Nephron progenitor cell (in vitro differentiated cells): Measurements from ENCODE around the gene DICER1.

ENCODE experiments used
- DNase-seq: peaks from one replicate; pipeline ENCODE4 v3.0.0; 2021
- H3K27ac Mint-ChIP-seq: 2 replicates; pipeline ENCODE4 v1.8.0; 2021; ENCODE audit warnings: mild to moderate bottlenecking, moderate library complexity, mixed read lengths
- H3K27me3 Mint-ChIP-seq: 2 replicates; pipeline ENCODE4 v1.8.0; 2021; ENCODE audit warnings: mild to moderate bottlenecking, low read depth, mixed read lengths; ENCODE audit not compliant: poor library complexity
- H3K36me3 Mint-ChIP-seq: 2 replicates; pipeline ENCODE4 v1.8.0; 2021; ENCODE audit warnings: low read depth, mixed read lengths
- H3K4me1 Mint-ChIP-seq: 2 replicates; pipeline ENCODE4 v1.8.0; 2021; ENCODE audit warnings: mixed read lengths
- H3K4me3 Mint-ChIP-seq: 2 replicates; pipeline ENCODE4 v1.8.0; 2021; ENCODE audit warnings: mild to moderate bottlenecking, moderate library complexity, mixed read lengths
- H3K9me3 Mint-ChIP-seq: 2 replicates; pipeline ENCODE4 v1.8.0; 2021; ENCODE audit warnings: mild to moderate bottlenecking, moderate library complexity, mixed read lengths
- CTCF ChIP-seq: fragments of 200-600 bp; sonication (generic); IDR thresholded peaks from 2 replicates; pipeline ENCODE4 v1.5.0; 2021; ENCODE audit warnings: antibody characterized with exemption

Gene DICER1

GRCh38 chr14:95193081-95193480, 35.8 kb upstream of the DICER1 start:
- Mint-ChIP-seq H3K27ac (no peak overlapping the region), H3K36me3 (peaks cover 13% of the 10 kb centered on the region), H3K4me3 (no peak overlapping the region), H3K27me3 (peaks cover 4% of the 10 kb centered on the region), H3K4me1 (peaks cover 17% of the 10 kb centered on the region), H3K9me3 (peaks cover 14% of the 10 kb centered on the region)
- no peak for TF ChIP-seq CTCF
- DNase-seq = no peak

- Mint-ChIP-seq H3K4me1 (peaks cover 17% of the 10 kb centered on the region), H3K4me3 (no peak overlapping the region), H3K9me3 (peaks cover 20% of the 10 kb centered on the region), H3K27ac (no peak overlapping the region), H3K27me3 (peaks cover 4% of the 10 kb centered on the region), H3K36me3 (peaks cover 20% of the 10 kb centered on the region)
- no peak for TF ChIP-seq CTCF
- no peak for DNase-seq
These were observed 35.0 kb upstream of the DICER1 start for GRCh38 chr14:95192311-95192710.

GRCh38 chr14:95191445-95192199, 34.3 kb upstream of the DICER1 start:
- no peak overlapping the region for H3K4me3 Mint-ChIP-seq
- DNase-seq = no peak
- H3K36me3 Mint-ChIP-seq = peaks cover 25% of the 10 kb centered on the region
- H3K27me3 Mint-ChIP-seq = peaks cover 4% of the 10 kb centered on the region
- H3K9me3 Mint-ChIP-seq = peaks cover 27% of the 10 kb centered on the region
- no peak overlapping the region for H3K27ac Mint-ChIP-seq
- peaks cover 17% of the 10 kb centered on the region for H3K4me1 Mint-ChIP-seq
- no peak for TF ChIP-seq CTCF

GRCh38 chr14:95190857-95191256, 33.5 kb upstream of the DICER1 start:
- Mint-ChIP-seq H3K27me3 (peaks cover 4% of the 10 kb centered on the region), H3K4me1 (peaks cover 17% of the 10 kb centered on the region), H3K27ac (no peak overlapping the region), H3K4me3 (no peak overlapping the region), H3K9me3 (peaks cover 28% of the 10 kb centered on the region), H3K36me3 (peaks cover 25% of the 10 kb centered on the region)
- DNase-seq = no peak
- no peak for TF ChIP-seq CTCF

GRCh38 chr14:95190346-95190840, 33.1 kb upstream of the DICER1 start:
- no peak overlapping the region for H3K4me3 Mint-ChIP-seq
- H3K27me3 Mint-ChIP-seq = peaks cover 4% of the 10 kb centered on the region
- peaks cover 17% of the 10 kb centered on the region for H3K4me1 Mint-ChIP-seq
- H3K36me3 Mint-ChIP-seq = peaks cover 25% of the 10 kb centered on the region
- H3K9me3 Mint-ChIP-seq = peaks cover 28% of the 10 kb centered on the region
- H3K27ac Mint-ChIP-seq = peak overlapping the region; percentile 70
- no peak for TF ChIP-seq CTCF
- DNase-seq = no peak
